GM13976 (cell line): ENCODE results near the gene SNX20.

Experiments
- DNase-seq: peaks from one replicate; pipeline ENCODE4 v3.0.0; 2012; ENCODE audit warnings: low spot score
- CTCF ChIP-seq: IDR thresholded peaks from 2 replicates; pipeline ENCODE4 v1.5.1; 2012; ENCODE audit warnings: borderline replicate concordance, mild to moderate bottlenecking; ENCODE audit not compliant: insufficient read depth; ENCODE audit errors: extremely low read depth, missing control alignments, control extremely low read depth
- in situ Hi-C: fragments of 300-500 bp; cut with MboI; formaldehyde crosslinking; loops from one replicate; pipeline ENCODE4 v1.12.0; 2022; ENCODE audit warnings: low sequenced_read_pairs, mixed read lengths, inconsistent platforms; ENCODE audit not compliant: unreplicated experiment

Gene SNX20

GRCh38 chr16:50652836-50653425, 28.2 kb downstream of the SNX20 start:
- no peak for TF ChIP-seq CTCF
- in situ Hi-C loops = no loop called here
- DNase-seq = no peak

GRCh38 chr16:50651835-50652438, 29.2 kb downstream of the SNX20 start:
- DNase-seq = no peak
- in situ Hi-C loops = no loop called here
- no peak for TF ChIP-seq CTCF

- DNase-seq = no peak
- in situ Hi-C loops = no loop called here
- TF ChIP-seq CTCF = no peak
Observed at GRCh38 chr16:50646345-50646744, 34.8 kb downstream of the SNX20 start.

GRCh38 chr16:50645563-50646220, 35.4 kb downstream of the SNX20 start:
- no peak for DNase-seq
- in situ Hi-C loops = no loop called here
- TF ChIP-seq CTCF = no peak

- DNase-seq = peak; percentile 73
- peak; percentile 50 for TF ChIP-seq CTCF
- in situ Hi-C loops = no loop called here
Observed at GRCh38 chr16:50644729-50645128, 36.4 kb downstream of the SNX20 start.

- in situ Hi-C loops = no loop called here
- no peak for TF ChIP-seq CTCF
- DNase-seq = no peak
Observed at GRCh38 chr16:50644245-50644644, 36.9 kb downstream of the SNX20 start.

GRCh38 chr16:50643192-50643591, 37.9 kb downstream of the SNX20 start:
- TF ChIP-seq CTCF = no peak
- in situ Hi-C loops = no loop called here
- no peak for DNase-seq
